ENCODE data around the gene FBXL15.

GRCh38 chr10:102453502-102453901 lies 32.9 kb downstream of the FBXL15 start:
- TF ChIP-seq CTCF (IDR thresholded peaks at IDR 0.05) (no peak), POLR2A (IDR thresholded peaks at IDR 0.05; ENCODE audit: low read depth) (no peak), EP300 (IDR thresholded peaks at IDR 0.05) (no peak)

Measured in esophagus muscularis mucosa (tissue), 4 donors.